ENCODE data around the gene CACHD1. TPM values are rescaled to one million over a fixed set of nuclear protein-coding genes. Genes with fewer than 3 reads are reported as not detected.

The CACHD1 gene
- total RNA-seq, 1 experiment from 2014 or later = 8.4 TPM

GRCh38 chr1:64486193-64486592 is 16.3 kb downstream of the CACHD1 start:
- intact Hi-C loops (cut with micrococcal nuclease) = loop anchor here (5.0 kb wide), 1 partner anchor 219 kb away; no protein-coding TSS in a partner anchor
- H3K4me1 ChIP-seq (ENCODE audit: control insufficient read depth in 1 of 2, insufficient read depth in 2 of 2, low read length in 2 of 2) = peaks cover 0 to 5% of the 10 kb centered on the region in 2 experiments; a peak in 1 of 4 replicates
- H3K27ac ChIP-seq (ENCODE audit: low read depth, low read length) = no peak overlapping the region
- H4K20me1 ChIP-seq (ENCODE audit: insufficient read depth) = no peaks in the 10 kb centered on the region
- H3K27me3 ChIP-seq (ENCODE audit: insufficient read depth, low read length) = no peaks in the 10 kb centered on the region
- H3K9me3 ChIP-seq (ENCODE audit: control insufficient read depth in 1 of 2, insufficient read depth in 1 of 2, low read depth in 1 of 2, low read length in 2 of 2) = no peaks in the 10 kb centered on the region
- TF ChIP-seq ZBTB33 (IDR thresholded peaks at IDR 0.05; ENCODE audit: extremely low read depth, insufficient replicate concordance, low read length) (no peak), SIN3A (IDR thresholded peaks at IDR 0.05; ENCODE audit: low read depth) (no peak), POLR2A (IDR thresholded peaks at IDR 0.05; ENCODE audit: borderline replicate concordance, extremely low read depth, insufficient read depth, insufficient read length) (no peak), ZFX (IDR thresholded peaks at IDR 0.05) (no peak), EZH2 (IDR thresholded peaks at IDR 0.05) (no peak), EGR1 (IDR thresholded peaks at IDR 0.05; ENCODE audit: low read depth) (no peak), CEBPB (IDR thresholded peaks at IDR 0.05; ENCODE audit: low read depth) (no peak), CBX3 (IDR thresholded peaks at IDR 0.05; ENCODE audit: low read depth) (no peak), FOSL1 (IDR thresholded peaks at IDR 0.05; ENCODE audit: low read depth) (no peak)
- H3K4me3 ChIP-seq (replicated peaks in 1 of 2; ENCODE audit: low read depth in 1 of 2, low read length in 2 of 2) = no peak overlapping the region
- no TSS peak for BruUV-seq (replicated peaks)
- ChIA-PET POLR2A (no interaction called here), RAD21 (ENCODE audit: low non-redundant PET in 1 of 2, low total read pairs in 2 of 2, uncharacterized antibody in 2 of 2, unreplicated experiment in 2 of 2) (no interaction called here), CTCF (no interaction called here)
- no peaks in the 10 kb centered on the region for H3K9me2 ChIP-seq (ENCODE audit: insufficient read depth)
- H3K4me2 ChIP-seq (ENCODE audit: low read length) = no peak overlapping the region
- no peaks in the 10 kb centered on the region for H3K36me3 ChIP-seq (ENCODE audit: control insufficient read depth in 1 of 2, insufficient read depth in 2 of 2, low read length in 2 of 2)
- no peak overlapping the region for H3K9ac ChIP-seq (ENCODE audit: low read length)
- DNase-seq (ENCODE audit: low read depth, low spot score) = no peak
- no peak overlapping the region for H2AFZ ChIP-seq (ENCODE audit: low read depth, low read length, poor library complexity, severe bottlenecking)
- ATAC-seq = no peak
- H3K79me2 ChIP-seq (ENCODE audit: insufficient read depth, low read length) = no peaks in the 10 kb centered on the region; the same call in 1 of the 2 replicates

GRCh38 chr1:64487061-64487460 is 17.1 kb downstream of the CACHD1 start:
- H3K4me2 ChIP-seq (ENCODE audit: low read length) = no peak overlapping the region
- H2AFZ ChIP-seq (ENCODE audit: low read depth, low read length, poor library complexity, severe bottlenecking) = no peak overlapping the region
- peaks cover 0 to 5% of the 10 kb centered on the region in 2 experiments; a peak in 1 of 4 replicates for H3K4me1 ChIP-seq (ENCODE audit: control insufficient read depth in 1 of 2, insufficient read depth in 2 of 2, low read length in 2 of 2)
- H3K9ac ChIP-seq (ENCODE audit: low read length) = no peak overlapping the region
- no peaks in the 10 kb centered on the region for H3K27me3 ChIP-seq (ENCODE audit: insufficient read depth, low read length)
- no peaks in the 10 kb centered on the region for H3K36me3 ChIP-seq (ENCODE audit: control insufficient read depth in 1 of 2, insufficient read depth in 2 of 2, low read length in 2 of 2)
- ChIA-PET POLR2A (no interaction called here), CTCF (no interaction called here), RAD21 (ENCODE audit: low non-redundant PET in 1 of 2, low total read pairs in 2 of 2, uncharacterized antibody in 2 of 2, unreplicated experiment in 2 of 2) (interaction anchor here in 1 of 2 experiments (0.6 kb wide), 1 partner anchor 219 kb away, joined by 5 read pairs; no protein-coding TSS in a partner anchor)
- ATAC-seq = no peak
- DNase-seq (ENCODE audit: low read depth, low spot score) = no peak
- intact Hi-C loops (cut with micrococcal nuclease) = loop anchor here (5.0 kb wide), 1 partner anchor 220 kb away; no protein-coding TSS in a partner anchor
- H3K9me2 ChIP-seq (ENCODE audit: insufficient read depth) = no peaks in the 10 kb centered on the region
- H4K20me1 ChIP-seq (ENCODE audit: insufficient read depth) = no peaks in the 10 kb centered on the region
- BruUV-seq (replicated peaks) = no TSS peak
- no peaks in the 10 kb centered on the region for H3K9me3 ChIP-seq (ENCODE audit: control insufficient read depth in 1 of 2, insufficient read depth in 1 of 2, low read depth in 1 of 2, low read length in 2 of 2)
- H3K27ac ChIP-seq (ENCODE audit: low read depth, low read length) = no peak overlapping the region
- no peaks in the 10 kb centered on the region; the same call in 1 of the 2 replicates for H3K79me2 ChIP-seq (ENCODE audit: insufficient read depth, low read length)
- no peak overlapping the region for H3K4me3 ChIP-seq (replicated peaks in 1 of 2; ENCODE audit: low read depth in 1 of 2, low read length in 2 of 2)
- TF ChIP-seq EZH2 (IDR thresholded peaks at IDR 0.05) (no peak), SP1 (IDR thresholded peaks at IDR 0.05; ENCODE audit: low read depth) (no peak), RAD21 (IDR thresholded peaks at IDR 0.05; ENCODE audit: low read depth) (peak; percentile 59), CTCF (IDR thresholded peaks at IDR 0.05 in 2 of 3, conservative IDR thresholded peaks at IDR 0.05 in 1 of 3; ENCODE audit: borderline replicate concordance in 1 of 3, insufficient read depth in 1 of 3, low read depth in 2 of 3, low read length in 2 of 3) (peak; percentile 15 to 35 (median 16); a peak in 3 of 6 replicates)

Measured in HCT116 (cell line).